Right kidney (tissue), 1 donor: ENCODE results near the gene PRR13.
"Not testable (repeated sequence)": the region's sequence is repeated elsewhere in the genome, so short reads cannot be mapped to it uniquely, and the experiment has no call there.

ENCODE experiments used
- DNase-seq: peaks from one replicate; pipeline ENCODE4 v3.0.0-alpha.2; 2016

Gene PRR13

GRCh38 chr12:53428741-53429140 is 12.8 kb upstream of the PRR13 start:
- no peak for DNase-seq

GRCh38 chr12:53430116-53430515 is 11.4 kb upstream of the PRR13 start:
- no peak for DNase-seq

- no peak for DNase-seq
Observed at GRCh38 chr12:53431187-53431586, 10.3 kb upstream of the PRR13 start.

GRCh38 chr12:53435326-53435725 is 6.2 kb upstream of the PRR13 start:
- DNase-seq: not testable (repeated sequence)

- DNase-seq: not testable (repeated sequence)
Observed at GRCh38 chr12:53439582-53439981, 2.0 kb upstream of the PRR13 start.

- DNase-seq: no peak
Observed at GRCh38 chr12:53443955-53444354, 2.4 kb downstream of the PRR13 start.

- DNase-seq: not testable (repeated sequence)
Observed at GRCh38 chr12:53444593-53445325, 3.2 kb downstream of the PRR13 start.

GRCh38 chr12:53450936-53451335 is 9.4 kb downstream of the PRR13 start:
- no peak for DNase-seq

GRCh38 chr12:53451661-53452158 is 10.2 kb downstream of the PRR13 start, which contains the start of gene PCBP2:
Gene PCBP2, plus strand, starts transcription at chr12:53452102. Its CDS starts 2,699 bp downstream, at chr12:53454801.
- DNase-seq: peak; percentile 85

GRCh38 chr12:53452159-53453077 is 10.9 kb downstream of the PRR13 start:
- DNase-seq: peak; percentile 87

GRCh38 chr12:53453953-53454640 is 12.6 kb downstream of the PRR13 start:
- DNase-seq: no peak

- no peak for DNase-seq
Observed at GRCh38 chr12:53454707-53455106, 13.2 kb downstream of the PRR13 start.

GRCh38 chr12:53456654-53457366 is 15.3 kb downstream of the PRR13 start:
- DNase-seq: no peak

- DNase-seq: no peak
Observed at GRCh38 chr12:53459097-53459496, 17.6 kb downstream of the PRR13 start.

GRCh38 chr12:53461059-53461458 is 19.5 kb downstream of the PRR13 start:
- DNase-seq: no peak

GRCh38 chr12:53461591-53461990 is 20.1 kb downstream of the PRR13 start:
- no peak for DNase-seq

- DNase-seq: no peak
Observed at GRCh38 chr12:53462935-53463334, 21.4 kb downstream of the PRR13 start.

GRCh38 chr12:53463802-53464560 is 22.4 kb downstream of the PRR13 start:
- no peak for DNase-seq

GRCh38 chr12:53464685-53465418 is 23.3 kb downstream of the PRR13 start:
- no peak for DNase-seq

- no peak for DNase-seq
Observed at GRCh38 chr12:53465679-53466078, 24.1 kb downstream of the PRR13 start.
